ENCODE data around the gene CD86.

- TF ChIP-seq CTCF (IDR thresholded peaks at IDR 0.05; ENCODE audit: insufficient read depth, low read depth, low read length) (no peak), EZH2 (IDR thresholded peaks at IDR 0.05; ENCODE audit: insufficient read depth, low read length) (no peak)
These were observed 91.3 kb downstream of the CD86 start for GRCh38 chr3:122146466-122146865.
